ENCODE results near the gene DSN1.
A peak's percentile ranks its signal among the peaks of the same experiment; 100 is the strongest.

The DSN1 gene

GRCh38 chr20:36796117-36796516 is 22.6 kb upstream of the DSN1 start:
- no peak overlapping the region for H3K4me3 ChIP-seq (ENCODE audit: low read depth, low read length)

GRCh38 chr20:36795691-36796090 is 22.1 kb upstream of the DSN1 start:
- no peak overlapping the region for H3K4me3 ChIP-seq (ENCODE audit: low read depth, low read length)

- no peak overlapping the region for H3K4me3 ChIP-seq (ENCODE audit: low read depth, low read length)
Measured at GRCh38 chr20:36794116-36794474, 20.5 kb upstream of the DSN1 start.

GRCh38 chr20:36793294-36794115 is 19.9 kb upstream of the DSN1 start:
- H3K4me3 ChIP-seq (ENCODE audit: low read depth, low read length), result no peak overlapping the region

GRCh38 chr20:36792422-36792821 is 18.9 kb upstream of the DSN1 start:
- no peak overlapping the region for H3K4me3 ChIP-seq (ENCODE audit: low read depth, low read length)

GRCh38 chr20:36791862-36792261 is 18.3 kb upstream of the DSN1 start:
- no peak overlapping the region for H3K4me3 ChIP-seq (ENCODE audit: low read depth, low read length)

- H3K4me3 ChIP-seq (ENCODE audit: low read depth, low read length), result no peak overlapping the region
Measured at GRCh38 chr20:36786663-36787062, 13.1 kb upstream of the DSN1 start.

GRCh38 chr20:36786246-36786645 is 12.7 kb upstream of the DSN1 start:
- no peak overlapping the region for H3K4me3 ChIP-seq (ENCODE audit: low read depth, low read length)

- no peak overlapping the region for H3K4me3 ChIP-seq (ENCODE audit: low read depth, low read length)
Measured at GRCh38 chr20:36785308-36785707, 11.7 kb upstream of the DSN1 start.

- no peak overlapping the region for H3K4me3 ChIP-seq (ENCODE audit: low read depth, low read length)
Measured at GRCh38 chr20:36784900-36785299, 11.3 kb upstream of the DSN1 start.

GRCh38 chr20:36784116-36784515 is 10.6 kb upstream of the DSN1 start:
- no peak overlapping the region for H3K4me3 ChIP-seq (ENCODE audit: low read depth, low read length)

- H3K4me3 ChIP-seq (ENCODE audit: low read depth, low read length), result no peak overlapping the region
Measured at GRCh38 chr20:36779656-36780025, 6.1 kb upstream of the DSN1 start.

- no peak overlapping the region for H3K4me3 ChIP-seq (ENCODE audit: low read depth, low read length)
Measured at GRCh38 chr20:36778831-36779655, 5.5 kb upstream of the DSN1 start.

- no peak overlapping the region for H3K4me3 ChIP-seq (ENCODE audit: low read depth, low read length)
Measured at GRCh38 chr20:36777576-36777975, 4.0 kb upstream of the DSN1 start.

- H3K4me3 ChIP-seq (ENCODE audit: low read depth, low read length), result no peak overlapping the region
Measured at GRCh38 chr20:36777167-36777566, 3.6 kb upstream of the DSN1 start.

GRCh38 chr20:36775826-36776225 is 2.3 kb upstream of the DSN1 start:
- no peak overlapping the region for H3K4me3 ChIP-seq (ENCODE audit: low read depth, low read length)

GRCh38 chr20:36775196-36775595 is 1.6 kb upstream of the DSN1 start:
- H3K4me3 ChIP-seq (ENCODE audit: low read depth, low read length), result no peak overlapping the region

GRCh38 chr20:36773107-36773596 is 411 bp downstream of the DSN1 start:
- peak overlapping the region; percentile 88 for H3K4me3 ChIP-seq (ENCODE audit: low read depth, low read length)

- no peak overlapping the region for H3K4me3 ChIP-seq (ENCODE audit: low read depth, low read length)
Measured at GRCh38 chr20:36770680-36771079, 2.9 kb downstream of the DSN1 start.

GRCh38 chr20:36768768-36769430 is 4.7 kb downstream of the DSN1 start:
- H3K4me3 ChIP-seq (ENCODE audit: low read depth, low read length), result no peak overlapping the region

GRCh38 chr20:36761125-36761524 is 12.4 kb downstream of the DSN1 start:
- no peak overlapping the region for H3K4me3 ChIP-seq (ENCODE audit: low read depth, low read length)

- H3K4me3 ChIP-seq (ENCODE audit: low read depth, low read length), result no peak overlapping the region
Measured at GRCh38 chr20:36760647-36761046, 12.9 kb downstream of the DSN1 start.

Measured in iPS-11a (cell line).